ENCODE data around the gene SPTY2D1.

GRCh38 chr11:18617688-18618341, 16.3 kb downstream of the SPTY2D1 start:
- TF ChIP-seq CTCF (conservative IDR thresholded peaks at IDR 0.05; ENCODE audit: low read depth in 2 of 2): no peak
- no peak for TF ChIP-seq EZH2phosphoT487 (IDR thresholded peaks at IDR 0.05; ENCODE audit: unreplicated experiment)
- no peak for TF ChIP-seq POLR2AphosphoS5 (IDR thresholded peaks at IDR 0.05; ENCODE audit: low read depth)
- no peak for TF ChIP-seq EZH2 (IDR thresholded peaks at IDR 0.05; ENCODE audit: low read depth, unreplicated experiment)

Data from GM23338 (cell line).